GM19193 (cell line): ENCODE data around the gene ALLC.

ENCODE experiments used
- POLR2A ChIP-seq: IDR thresholded peaks from 4 replicates; pipeline ENCODE4 v1.6.1; 2011; ENCODE audit not compliant: insufficient read depth, insufficient read length; ENCODE audit errors: extremely low read depth

ALLC gene

DNA sequence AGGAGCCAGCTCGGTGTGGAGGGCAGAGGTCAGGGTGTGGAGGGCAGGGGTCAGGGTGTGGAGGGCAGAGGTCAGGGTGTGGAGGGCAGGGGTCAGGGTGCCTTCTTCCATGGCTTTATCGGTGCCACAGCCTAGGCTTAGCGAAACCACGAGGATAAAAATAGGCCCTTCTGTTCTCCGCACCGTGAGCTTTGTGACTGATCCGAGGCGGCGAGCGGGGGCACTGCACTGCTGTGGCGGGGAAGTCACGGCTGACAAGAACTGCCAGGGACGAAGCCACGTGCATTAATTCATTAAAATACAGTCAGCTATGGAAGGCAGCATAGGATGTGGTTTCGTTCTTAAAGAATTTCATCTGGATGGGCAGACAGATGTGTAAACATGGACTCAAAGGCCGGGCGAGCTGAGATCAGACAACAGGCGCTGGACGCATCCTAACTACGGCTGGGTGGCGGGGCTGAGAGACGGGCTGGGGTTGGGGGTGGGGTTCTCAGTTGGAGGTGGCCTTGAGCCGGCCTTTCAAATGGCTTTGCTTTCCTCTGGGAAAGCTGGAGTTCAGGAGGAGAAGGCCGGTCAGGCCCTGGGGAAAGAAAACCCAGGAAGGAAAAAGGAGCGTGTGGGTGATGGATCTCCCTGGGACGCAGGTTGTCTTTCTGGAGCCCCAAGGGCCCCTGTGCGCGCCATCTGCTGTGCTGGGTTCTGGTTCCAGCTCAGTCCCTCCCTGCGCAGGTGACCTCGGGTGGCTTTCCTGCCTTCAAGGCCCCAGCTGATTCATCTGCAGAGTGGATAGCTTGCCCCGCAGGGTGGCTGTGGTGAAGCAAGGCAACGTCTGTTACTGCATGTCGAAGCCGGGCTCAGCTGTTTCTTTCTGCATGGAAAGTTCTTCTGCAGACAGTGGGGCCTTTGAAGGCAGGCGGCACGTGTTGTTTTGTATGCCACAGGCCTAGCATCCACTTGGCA, 958 bp upstream of the ALLC start:
- TF ChIP-seq POLR2A = no peak

DNA sequence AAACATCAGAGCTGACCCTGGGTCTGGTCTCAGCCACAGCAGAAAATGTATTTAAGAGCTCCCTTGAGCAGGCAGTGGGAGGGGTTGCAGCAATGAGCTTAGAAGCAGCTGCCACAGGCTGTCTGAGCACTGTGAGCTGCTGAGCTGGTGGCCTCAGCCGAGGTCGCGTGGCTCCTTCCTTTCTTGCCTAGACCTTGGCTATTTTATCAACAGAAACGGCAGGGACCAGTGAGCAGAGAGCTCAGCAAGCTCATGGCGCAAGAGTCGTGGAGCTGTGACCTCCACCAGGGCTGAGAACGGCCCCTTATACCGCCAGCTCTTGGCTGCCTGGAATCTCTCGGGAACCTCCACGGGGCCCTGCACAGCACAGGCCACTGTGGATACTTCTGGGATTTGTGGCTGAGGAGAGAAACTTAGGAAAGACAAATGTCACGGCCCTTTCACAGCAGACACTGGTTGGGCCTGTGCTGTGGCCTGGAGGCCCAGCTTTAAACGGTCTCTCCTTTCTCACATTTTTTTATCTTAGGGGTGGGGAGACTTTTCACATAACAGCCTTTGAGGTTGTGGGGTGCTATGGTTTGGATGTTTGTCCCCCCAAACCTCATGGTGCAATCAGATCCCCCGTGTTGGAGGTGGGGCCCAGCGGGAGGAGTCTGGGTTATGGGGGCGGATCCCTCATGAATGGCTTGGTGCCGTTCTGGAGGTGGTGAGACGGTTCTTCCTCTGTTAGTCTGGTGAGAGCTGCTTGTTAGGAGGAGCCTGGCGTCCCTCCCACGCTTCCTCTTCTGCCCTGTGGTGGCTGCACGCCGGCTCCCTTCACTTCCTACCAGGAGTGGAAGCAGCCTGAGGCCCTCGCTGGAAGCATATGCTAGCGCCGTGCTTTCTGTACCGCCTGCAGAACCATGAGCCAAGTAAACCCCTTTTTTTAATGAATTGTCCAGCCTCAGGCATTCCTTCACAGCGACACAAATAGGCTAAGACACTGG, 1.7 kb downstream of the ALLC start:
- no peak for TF ChIP-seq POLR2A

DNA sequence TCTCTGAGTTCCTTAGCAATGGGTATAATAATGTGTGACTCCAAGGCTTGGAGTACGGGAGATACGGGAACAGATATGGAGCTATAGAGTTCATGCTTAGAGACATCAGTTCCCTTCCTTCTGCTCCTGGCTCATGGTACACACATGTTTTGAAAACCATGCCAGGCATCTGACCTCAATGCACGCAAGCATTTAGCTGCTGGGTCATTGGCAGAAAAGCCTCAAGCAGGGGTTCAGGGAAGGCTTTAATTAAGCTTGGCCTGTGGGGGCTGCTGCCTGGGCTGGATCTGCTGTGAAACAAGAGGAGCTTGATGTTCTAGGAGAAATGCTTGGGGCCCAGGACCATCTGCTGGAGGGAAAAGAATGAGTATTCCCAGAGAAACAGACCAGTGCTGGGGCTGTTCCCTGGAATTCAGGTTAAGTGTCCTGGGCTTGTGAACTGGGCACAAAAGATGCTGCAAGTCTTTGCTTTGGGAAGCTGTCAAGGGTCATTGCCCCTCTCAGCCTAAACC, 3.2 kb downstream of the ALLC start:
- no peak for TF ChIP-seq POLR2A

DNA sequence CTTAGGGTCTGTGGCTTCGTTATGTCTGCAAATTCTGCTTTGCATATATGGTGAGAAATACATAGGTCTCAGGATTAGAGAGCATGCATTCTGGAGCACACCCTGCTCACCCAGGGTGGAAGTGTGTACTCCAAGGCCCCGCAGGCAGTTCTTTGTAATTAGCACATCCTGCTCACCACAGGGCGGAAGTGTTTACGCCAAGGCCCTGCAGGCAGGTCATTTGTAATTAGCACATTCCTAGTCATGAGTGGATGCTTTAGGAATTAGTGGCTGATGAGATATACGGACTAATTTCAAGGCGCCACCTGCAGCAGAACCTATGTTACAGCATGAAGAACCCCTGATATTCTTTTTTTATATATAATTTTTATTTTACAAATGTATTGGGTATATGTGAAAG, 4.2 kb downstream of the ALLC start:
- no peak for TF ChIP-seq POLR2A

DNA sequence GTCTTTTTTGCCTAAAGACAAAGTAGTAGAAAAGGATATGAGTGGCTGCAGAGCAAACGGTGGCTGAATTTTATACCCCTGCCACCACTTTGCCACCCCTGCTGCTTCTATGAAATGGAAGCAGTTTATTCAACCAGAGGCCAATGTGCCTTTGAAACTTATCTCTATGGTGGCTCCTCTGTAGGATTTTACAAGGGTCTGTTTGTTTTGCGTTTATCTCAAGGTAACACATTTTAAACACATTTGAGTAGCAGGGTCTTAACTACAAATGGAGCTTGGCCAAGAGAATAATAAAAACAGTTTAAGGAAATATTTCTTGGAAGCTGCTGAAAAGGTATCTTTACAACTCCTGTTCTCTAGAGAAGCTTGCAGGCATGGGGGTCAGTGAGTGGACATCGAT, 6.1 kb downstream of the ALLC start:
- TF ChIP-seq POLR2A = no peak

DNA sequence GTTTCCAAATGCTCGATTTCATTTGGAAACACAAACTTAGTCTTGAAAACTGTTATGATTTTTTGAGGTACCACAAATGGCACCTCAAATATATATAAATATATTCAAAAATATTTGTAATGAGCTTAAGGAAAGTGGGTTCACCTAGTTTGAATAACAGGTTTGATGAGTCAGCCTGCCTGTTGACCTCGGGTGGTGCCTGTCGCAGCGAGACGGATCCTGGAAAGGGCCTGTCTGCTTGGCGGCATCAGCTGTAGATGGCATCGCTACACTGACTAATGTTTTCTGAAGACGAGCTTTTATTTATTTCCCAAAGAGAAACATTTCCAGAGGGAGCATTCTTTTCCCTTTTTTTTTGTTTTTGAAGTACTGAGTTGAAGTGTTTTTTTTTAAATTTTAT, 6.9 kb downstream of the ALLC start:
- no peak for TF ChIP-seq POLR2A

DNA sequence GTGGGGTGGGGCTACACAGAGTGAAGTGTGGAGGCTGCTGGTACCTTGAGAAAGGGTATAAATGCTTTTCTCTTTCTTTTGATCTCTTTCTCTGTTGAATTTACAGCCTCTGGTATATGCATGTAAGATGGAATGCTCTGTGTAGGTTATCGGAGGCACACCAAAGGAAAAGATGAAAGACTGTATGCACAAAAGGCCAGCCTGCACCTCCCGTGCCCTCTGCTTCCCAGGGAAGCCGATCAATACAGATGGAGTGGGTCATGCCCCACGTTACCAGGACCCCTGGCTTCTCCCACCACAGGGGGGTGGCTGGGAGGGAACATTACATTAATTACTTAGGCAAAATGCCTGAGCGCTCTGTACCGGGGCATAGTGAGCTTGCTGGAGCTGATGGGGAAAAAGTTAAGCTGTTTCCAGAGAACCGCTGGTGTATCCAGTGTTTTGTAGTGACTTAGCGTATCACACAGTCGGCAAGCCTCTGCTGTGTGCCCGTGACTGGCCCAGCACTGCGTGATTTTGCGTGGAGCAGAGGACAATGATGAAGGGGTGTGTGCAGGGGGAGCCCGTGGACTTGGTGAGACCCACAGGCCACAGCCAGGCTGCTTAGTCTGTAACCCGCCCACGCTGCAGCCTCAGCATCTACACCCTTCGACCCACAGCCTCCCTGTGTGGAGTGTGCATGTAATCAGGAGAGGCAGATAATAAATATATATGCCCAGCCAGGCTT, 8.0 kb downstream of the ALLC start:
- no peak for TF ChIP-seq POLR2A

DNA sequence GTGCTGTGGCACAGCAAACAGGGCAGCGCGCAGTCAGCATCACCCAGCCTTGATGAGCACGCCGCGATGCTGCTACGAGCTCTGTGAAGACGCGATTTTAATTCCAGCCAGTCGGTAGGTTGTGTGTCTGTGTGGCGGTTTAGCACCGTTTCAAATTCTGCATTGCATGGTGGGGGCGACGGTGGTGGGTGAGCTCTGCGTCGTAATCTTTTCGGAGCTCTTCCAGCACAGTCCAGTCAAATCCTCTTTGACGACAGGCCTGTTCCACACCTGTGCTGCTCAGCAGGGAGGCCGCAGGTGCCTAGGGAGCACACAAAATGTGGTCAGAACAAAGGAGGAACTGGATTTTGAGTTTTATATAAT, 8.6 kb downstream of the ALLC start:
- TF ChIP-seq POLR2A = no peak

DNA sequence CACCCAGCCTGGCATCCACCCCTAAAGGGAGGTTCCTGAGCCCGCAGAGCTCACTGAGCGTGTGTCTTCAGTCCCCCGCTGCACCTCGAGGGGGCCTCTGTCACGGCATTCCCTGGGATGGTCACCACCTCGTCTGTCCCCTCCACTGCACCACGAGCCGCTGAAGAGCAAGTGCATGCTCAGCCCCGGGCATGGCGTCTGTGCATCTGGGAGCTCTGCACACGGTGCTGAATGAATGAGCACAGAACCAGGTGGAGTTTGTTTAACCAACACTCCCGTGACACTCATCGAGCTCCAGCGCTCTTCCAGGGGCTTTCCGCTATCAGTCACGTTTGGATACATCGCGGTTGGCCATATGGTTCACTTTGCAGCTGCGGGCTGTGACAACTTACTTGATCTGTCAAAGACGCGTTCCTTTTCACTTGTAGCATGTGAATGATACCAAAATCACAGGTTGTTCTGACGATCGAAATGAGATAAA, 9.2 kb downstream of the ALLC start:
- TF ChIP-seq POLR2A = no peak

DNA sequence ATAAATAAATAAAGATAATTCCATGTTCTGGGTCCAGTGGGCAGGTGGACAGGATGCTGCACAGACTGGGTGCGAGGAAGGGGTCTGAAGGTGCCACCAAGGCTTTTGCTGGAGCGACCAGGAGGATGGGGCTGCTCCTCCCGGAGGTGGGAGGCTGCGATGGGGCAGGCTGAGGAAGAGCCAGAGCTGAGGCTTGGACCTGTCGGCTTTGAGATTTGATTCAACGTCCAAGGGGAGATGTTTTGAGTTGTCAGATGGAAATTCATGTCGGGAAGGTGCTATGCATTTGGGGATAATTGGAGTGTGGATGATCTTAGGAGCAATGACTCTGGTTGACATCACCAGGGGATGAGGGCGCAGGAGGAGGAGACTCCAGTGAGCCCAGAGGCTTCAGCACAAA, 11.7 kb downstream of the ALLC start:
- TF ChIP-seq POLR2A = no peak

DNA sequence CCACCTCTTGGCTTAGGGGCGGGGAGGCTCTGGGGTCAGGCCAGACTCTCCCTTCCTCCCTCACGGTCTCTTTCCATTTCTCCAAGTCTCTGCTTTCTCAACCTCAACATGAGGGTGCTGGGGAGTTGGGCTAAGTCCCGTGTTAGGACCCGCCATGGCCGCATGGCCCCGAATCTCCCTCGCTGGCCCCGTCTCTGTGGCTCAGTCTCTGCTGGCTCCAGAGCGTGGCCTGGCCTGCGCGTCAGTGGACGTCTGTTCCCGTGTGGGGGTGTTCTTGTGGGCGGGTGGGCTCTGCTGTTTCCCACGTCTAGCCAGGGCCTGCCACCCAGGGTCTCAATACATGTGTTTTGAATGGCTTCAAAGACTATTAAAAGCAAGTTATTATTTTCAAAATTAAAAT, 12.4 kb downstream of the ALLC start:
- no peak for TF ChIP-seq POLR2A

DNA sequence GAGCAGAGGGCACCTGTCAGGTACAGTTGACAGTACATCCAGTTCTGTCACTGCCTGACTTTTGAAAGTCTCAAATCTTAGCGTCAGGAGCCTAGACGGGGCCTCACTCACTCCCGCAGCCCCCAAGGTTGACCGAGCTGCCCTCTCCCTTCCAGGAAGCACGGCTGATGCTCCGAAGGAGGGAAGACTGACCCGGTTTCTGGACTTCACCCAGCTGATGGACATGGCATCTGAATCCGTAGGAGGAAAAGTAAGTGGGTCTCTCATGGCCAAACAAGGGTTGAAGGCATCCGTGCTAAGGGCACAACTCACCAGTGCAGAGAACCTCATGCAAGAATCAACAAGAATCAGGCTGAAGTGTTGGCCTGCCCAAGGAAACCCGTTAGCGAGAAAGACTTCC, 12.9 kb downstream of the ALLC start:
- TF ChIP-seq POLR2A = no peak

DNA sequence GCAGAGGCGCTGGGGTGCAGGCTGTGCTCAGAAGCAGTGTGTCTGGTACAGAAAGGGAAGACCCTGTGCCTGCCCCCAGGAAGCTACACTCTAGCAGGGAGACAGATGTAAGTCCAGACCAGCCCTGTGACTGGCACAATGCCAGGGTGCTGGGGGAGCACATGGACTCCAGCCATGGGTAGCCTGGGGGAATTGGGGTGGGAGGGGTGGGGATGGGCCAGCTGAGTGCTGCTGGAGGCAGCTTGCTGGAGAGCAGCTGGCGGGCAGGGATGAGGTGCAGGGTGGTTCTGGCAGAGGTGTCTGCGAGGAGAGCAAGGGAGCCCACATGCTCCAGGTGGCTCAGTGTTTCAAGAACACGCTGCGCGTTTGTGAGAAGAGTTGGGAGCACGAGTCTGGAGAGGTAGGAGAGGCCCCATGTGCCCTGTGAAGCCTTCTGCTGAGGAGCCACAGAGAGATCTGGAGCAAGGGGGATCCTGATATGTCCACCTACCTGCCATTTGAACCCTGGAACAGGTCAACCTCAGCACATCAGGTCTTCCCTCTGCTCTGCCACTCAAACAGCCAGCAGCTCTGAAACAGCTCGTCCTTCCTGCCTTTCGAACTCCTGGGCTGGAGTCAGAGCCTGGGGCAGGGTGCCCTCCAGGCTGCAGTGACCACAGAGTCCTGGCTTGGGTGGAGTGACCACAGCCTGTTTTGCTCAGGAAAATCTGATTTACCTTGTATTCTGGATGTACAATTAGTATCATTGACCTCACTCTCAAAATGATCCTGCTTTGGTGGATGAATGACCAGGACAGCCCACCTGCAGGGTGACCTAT, 15.1 kb downstream of the ALLC start:
- TF ChIP-seq POLR2A = no peak
